B cell (primary cell): ENCODE data around the gene ARPP19. TPM values are rescaled to one million over a fixed set of nuclear protein-coding genes. Genes with fewer than 3 reads are reported as not detected.

Source experiments
- ATAC-seq: fragments of 200-7000 bp; cut with Tn5 transposase; one replicate; pipeline ENCODE4 v1.10.0; 2021; ENCODE audit warnings: low read depth, mild to moderate bottlenecking, moderate number of reproducible peaks, moderate library complexity
- CTCF ChIA-PET: fragments of 350-600 bp; sonication (Branson Sonifier 250); formaldehyde crosslinking; loops from one replicate; lab custom pipeline; 2021; ENCODE audit warnings: antibody characterized with exemption, inconsistent platforms; lab: Charles Lee
- POLR2A ChIA-PET: fragments of 350-600 bp; sonication (Branson Sonifier 250); formaldehyde crosslinking; loops from one replicate; lab custom pipeline; 2021; ENCODE audit warnings: antibody characterized with exemption; lab: Charles Lee
- DNase-seq: peaks from one replicate; pipeline ENCODE4 v3.0.0; 2013
- H2AFZ ChIP-seq: 2 replicates; pipeline ENCODE4 v1.6.1; 2012; ENCODE audit warnings: mild to moderate bottlenecking, low read depth, low read length; ENCODE audit not compliant: insufficient read depth, poor library complexity, severe bottlenecking
- H3K27ac ChIP-seq, 2 donors: 1 replicate in 1 of 2; 2 replicates in 1 of 2; pipeline ENCODE4 v1.5.1; 2012 to 2013; ENCODE audit warnings: low read length in 2 of 2, mild to moderate bottlenecking in 2 of 2, moderate library complexity in 1 of 2
- H3K27me3 ChIP-seq, 4 experiments: fragments of 200-600 bp in 1 of 4; sonication (generic) in 1 of 4; replicated peaks in 1 of 4; 1 replicate in 2 of 4; 2 replicates in 2 of 4; pipeline versions ENCODE4 v1.6.1 to v1.7.0; 2013 to 2016; ENCODE audit warnings: low read length in 3 of 4, mild to moderate bottlenecking in 2 of 4, mixed read lengths in 1 of 4, moderate library complexity in 1 of 4; ENCODE audit not compliant: insufficient read depth in 4 of 4, control insufficient read depth in 3 of 4; ENCODE audit errors: control extremely low read depth in 1 of 4
- H3K36me3 ChIP-seq, 2 experiments: replicated peaks in 1 of 2; 1 replicate in 1 of 2; 2 replicates in 1 of 2; pipeline versions ENCODE4 v1.6.1 to v1.7.1; 2013; ENCODE audit warnings: low read length in 1 of 2; ENCODE audit not compliant: insufficient read depth in 2 of 2, control insufficient read depth in 1 of 2; ENCODE audit errors: control extremely low read depth in 1 of 2, extremely low read depth in 1 of 2
- H3K4me1 ChIP-seq, 2 donors: fragments of 200-600 bp in 1 of 2; sonication (generic) in 1 of 2; 1 replicate in 1 of 2; 2 replicates in 1 of 2; pipeline versions ENCODE4 v1.5.1 to v1.6.1; 2013 to 2017; ENCODE audit warnings: low read length in 2 of 2; ENCODE audit not compliant: control insufficient read depth in 2 of 2, insufficient read depth in 2 of 2
- H3K4me2 ChIP-seq: replicated peaks from 2 replicates; pipeline ENCODE3; 2012; ENCODE audit warnings: mild to moderate bottlenecking, low read depth, low read length; ENCODE audit not compliant: poor library complexity, severe bottlenecking
- H3K4me3 ChIP-seq, 5 experiments: fragments of 200-600 bp in 1 of 5; sonication (generic) in 1 of 5; 1 replicate in 3 of 5; 2 replicates in 2 of 5; pipeline versions ENCODE4 v1.5.1 to v1.7.0; 2011 to 2016; ENCODE audit warnings: low read length in 4 of 5, mild to moderate bottlenecking in 4 of 5, low read depth in 2 of 5, control low read depth in 1 of 5, moderate library complexity in 1 of 5; ENCODE audit not compliant: insufficient read depth in 1 of 5; ENCODE audit errors: control extremely low read depth in 1 of 5, extremely low read depth in 1 of 5
- H3K79me2 ChIP-seq: fragments of 200-600 bp; sonication (generic); one replicate; pipeline ENCODE4 v1.6.0; 2016; ENCODE audit warnings: low read length; ENCODE audit not compliant: control insufficient read depth, insufficient read depth
- H3K9ac ChIP-seq: fragments of 200-600 bp; sonication (generic); 2 replicates; pipeline ENCODE4 v1.6.1; 2017; ENCODE audit warnings: mild to moderate bottlenecking, low read length, moderate library complexity
- H3K9me3 ChIP-seq, 3 donors: one replicate each; pipeline versions ENCODE4 v1.6.1 to v1.7.1; 2013; ENCODE audit warnings: low read length in 2 of 3; ENCODE audit not compliant: control insufficient read depth in 2 of 3, insufficient read depth in 1 of 3; ENCODE audit errors: control extremely low read depth in 1 of 3
- H4K20me1 ChIP-seq: 2 replicates; pipeline ENCODE4 v1.6.0; 2012; ENCODE audit warnings: mild to moderate bottlenecking, low read length; ENCODE audit not compliant: insufficient read depth, control insufficient read depth, poor library complexity, severe bottlenecking
- H3K27ac Mint-ChIP-seq: one replicate; pipeline ENCODE4 v1.8.0; 2021; ENCODE audit warnings: mixed read lengths
- H3K27me3 Mint-ChIP-seq: one replicate; pipeline ENCODE4 v1.8.0; 2021; ENCODE audit warnings: mixed read lengths
- H3K4me1 Mint-ChIP-seq: one replicate; pipeline ENCODE4 v1.8.0; 2021; ENCODE audit warnings: mixed read lengths
- H3K4me3 Mint-ChIP-seq: one replicate; pipeline ENCODE4 v1.8.0; 2021; ENCODE audit warnings: mixed read lengths
- H3K9me3 Mint-ChIP-seq: one replicate; pipeline ENCODE4 v1.8.0; 2022; ENCODE audit warnings: mixed read lengths; ENCODE audit not compliant: insufficient read depth
- CTCF ChIP-seq: fragments of 200-600 bp; IDR thresholded peaks from one replicate; pipeline ENCODE4 v1.8.0; 2022; ENCODE audit warnings: antibody characterized with exemption, mild to moderate bottlenecking
- EZH2 ChIP-seq: IDR thresholded peaks from 2 replicates; pipeline ENCODE4 v1.6.1; 2012; ENCODE audit warnings: borderline replicate concordance, low read depth, mild to moderate bottlenecking, moderate library complexity, low read length; ENCODE audit not compliant: insufficient read depth, poor library complexity, severe bottlenecking
- WGBS: methylation state at CpG from one replicate; pipeline ENCODE4 v1.1.5; 2013; ENCODE audit warnings: missing lambda C conversion rate; ENCODE audit not compliant: insufficient coverage; 5-methylcytosine and 5-hydroxymethylcytosine counted together
- intact Hi-C: fragments of 100-400 bp; cut with micrococcal nuclease; formaldehyde crosslinking; loops from one replicate; pipeline ENCODE4 v1.10.0; 2022
- polyA plus RNA-seq: library from polyadenylated mRNA; depleted of rRNA; stranded (reverse); fragments of >200 nt; gene quantifications from 2 replicates; pipeline ENCODE4 v1.2.3, GENCODE V29; 2012
- total RNA-seq, 2 donors: library from RNA; stranded (reverse); fragments of 120-200 nt in 1 of 2; gene quantifications; 1 replicate in 1 of 2; 2 replicates in 1 of 2; pipeline versions ENCODE4 v1.2.3 to v1.2.4, GENCODE V29; 2013 to 2022

The ARPP19 gene
- total and polyA plus RNA-seq, 2 donors (not counting 1 experiment from before 2014, with no cell fraction given): 22.0 to 147 TPM

GRCh38 chr15:52523192-52523591 is 45.6 kb downstream of the ARPP19 start:
- ChIA-PET CTCF (interaction anchor here (0.7 kb wide), 1 partner anchor 16 kb away, joined by 3 read pairs; no protein-coding TSS in a partner anchor), POLR2A (no interaction called here)
- Histone ChIP-seq H3K27ac (no peak overlapping the region), H3K4me1 (peaks cover 15 to 17% of the 10 kb centered on the region in 2 donors), H3K4me3 (no peak overlapping the region), H3K36me3 (no peaks in the 10 kb centered on the region), H3K4me2 (no peak overlapping the region), H2AFZ (no peak overlapping the region), H3K27me3 (no peaks in the 10 kb centered on the region), H3K9me3 (no peaks in the 10 kb centered on the region), H3K79me2 (peaks cover 96% of the 10 kb centered on the region), H3K9ac (no peak overlapping the region), H4K20me1 (peaks cover 46% of the 10 kb centered on the region)
- no peaks in the 10 kb centered on the region for H3K27me3 Mint-ChIP-seq
- H3K4me1 Mint-ChIP-seq: peaks cover 54% of the 10 kb centered on the region
- intact Hi-C loops: no loop called here
- peak overlapping the region; percentile 3 for H3K27ac Mint-ChIP-seq
- H3K4me3 Mint-ChIP-seq: no peak overlapping the region
- no peak for DNase-seq
- WGBS: 100% methylated on average over 1 of the region's 3 CpGs
- no peak for ATAC-seq
- TF ChIP-seq EZH2: no peak
- TF ChIP-seq CTCF: no peak
- H3K9me3 Mint-ChIP-seq: no peaks in the 10 kb centered on the region

- H3K27me3 Mint-ChIP-seq: no peaks in the 10 kb centered on the region
- peaks cover 95% of the 10 kb centered on the region for H3K79me2 ChIP-seq
- DNase-seq: no peak
- no peaks in the 10 kb centered on the region for H3K36me3 ChIP-seq
- no peaks in the 10 kb centered on the region for H3K9me3 ChIP-seq
- no peak overlapping the region for H2AFZ ChIP-seq
- no peaks in the 10 kb centered on the region for H3K27me3 ChIP-seq
- 100% methylated on average over 1 of the region's 3 CpGs for WGBS
- ChIA-PET CTCF (no interaction called here), POLR2A (no interaction called here)
- peaks cover 8 to 9% of the 10 kb centered on the region in 2 donors for H3K4me1 ChIP-seq
- peaks cover 43% of the 10 kb centered on the region for H3K4me1 Mint-ChIP-seq
- H3K27ac Mint-ChIP-seq: no peak overlapping the region
- no peak for TF ChIP-seq CTCF
- no peak for TF ChIP-seq EZH2
- no peak for ATAC-seq
- no peak overlapping the region for H3K27ac ChIP-seq
- H3K9ac ChIP-seq: no peak overlapping the region
- H3K4me2 ChIP-seq: no peak overlapping the region
- H3K4me3 Mint-ChIP-seq: no peak overlapping the region
- no peaks in the 10 kb centered on the region for H3K9me3 Mint-ChIP-seq
- peaks cover 52% of the 10 kb centered on the region for H4K20me1 ChIP-seq
- H3K4me3 ChIP-seq: no peak overlapping the region
- intact Hi-C loops: no loop called here
Observed at GRCh38 chr15:52521682-52522081, 47.1 kb downstream of the ARPP19 start.
